GM21576 (cell line): ENCODE results near the gene PCDH8.

Experiments used
- ATAC-seq: cut with Tn5 transposase; IDR thresholded peaks from one replicate; pipeline ENCODE4 v1.9.1; 2021; ENCODE audit warnings: mild to moderate bottlenecking, moderate library complexity; ENCODE audit not compliant: unreplicated experiment

The PCDH8 gene

GRCh38 chr13:52848455-52849195 lies at the start of gene PCDH8:
PCDH8 (minus strand) TSS chr13:52848640; CDS start chr13:52848436, 204 bp downstream.
- ATAC-seq = no peak

- ATAC-seq = no peak
Observed at GRCh38 chr13:52896827-52897659, 48.6 kb upstream of the PCDH8 start.

- no peak for ATAC-seq
Observed at GRCh38 chr13:52894413-52894812, 46.0 kb upstream of the PCDH8 start.

- ATAC-seq = no peak
Observed at GRCh38 chr13:52892925-52893324, 44.5 kb upstream of the PCDH8 start.

GRCh38 chr13:52891706-52892105 lies 43.3 kb upstream of the PCDH8 start:
- no peak for ATAC-seq

- no peak for ATAC-seq
Observed at GRCh38 chr13:52887165-52887564, 38.7 kb upstream of the PCDH8 start.

GRCh38 chr13:52885141-52885540 lies 36.7 kb upstream of the PCDH8 start:
- no peak for ATAC-seq

- no peak for ATAC-seq
Observed at GRCh38 chr13:52884429-52885010, 36.1 kb upstream of the PCDH8 start.

- no peak for ATAC-seq
Observed at GRCh38 chr13:52882785-52883184, 34.3 kb upstream of the PCDH8 start.

- ATAC-seq = no peak
Observed at GRCh38 chr13:52879950-52880741, 31.7 kb upstream of the PCDH8 start.

GRCh38 chr13:52878831-52879230 lies 30.4 kb upstream of the PCDH8 start:
- ATAC-seq = no peak

- no peak for ATAC-seq
Observed at GRCh38 chr13:52870143-52870542, 21.7 kb upstream of the PCDH8 start.

- ATAC-seq = no peak
Observed at GRCh38 chr13:52869621-52870020, 21.2 kb upstream of the PCDH8 start.

- ATAC-seq = no peak
Observed at GRCh38 chr13:52869050-52869449, 20.6 kb upstream of the PCDH8 start.

- ATAC-seq = no peak
Observed at GRCh38 chr13:52868190-52868589, 19.8 kb upstream of the PCDH8 start.

GRCh38 chr13:52864941-52865340 lies 16.5 kb upstream of the PCDH8 start:
- ATAC-seq = no peak

- ATAC-seq = no peak
Observed at GRCh38 chr13:52862358-52863206, 14.1 kb upstream of the PCDH8 start.

GRCh38 chr13:52852444-52852843 lies 4.0 kb upstream of the PCDH8 start:
- ATAC-seq = no peak

GRCh38 chr13:52851137-52851962 lies 2.9 kb upstream of the PCDH8 start:
- ATAC-seq = peak; percentile 85
